H9 (cell line): ENCODE data around the gene COL23A1. TPM values are rescaled to one million over a fixed set of nuclear protein-coding genes. Genes with fewer than 3 reads are reported as not detected.

Experiments used
- DNase-seq: peaks from one replicate; pipeline ENCODE4 v3.0.0-alpha.2; 2017
- H2AFZ ChIP-seq: one replicate; pipeline ENCODE4 v1.6.1; 2013; ENCODE audit warnings: mild to moderate bottlenecking, low read length, control low read depth, moderate library complexity
- H2AK5ac ChIP-seq: 2 replicates; pipeline ENCODE4 v1.6.1; 2013; ENCODE audit warnings: low read length, control low read depth, mixed read lengths; ENCODE audit not compliant: insufficient read length
- H2BK120ac ChIP-seq: one replicate; pipeline ENCODE4 v1.6.1; 2013; ENCODE audit warnings: low read depth, mild to moderate bottlenecking, low read length, control low read depth, inconsistent platforms; ENCODE audit not compliant: poor library complexity, severe bottlenecking
- H2BK12ac ChIP-seq: 2 replicates; pipeline ENCODE4 v1.6.1; 2013; ENCODE audit warnings: low read length, control low read depth, mixed read lengths, low read depth; ENCODE audit not compliant: insufficient read length
- H2BK15ac ChIP-seq: 2 replicates; pipeline ENCODE4 v1.6.1; 2013; ENCODE audit warnings: low read depth, low read length, control low read depth
- H2BK20ac ChIP-seq: one replicate; pipeline ENCODE4 v1.6.1; 2013; ENCODE audit warnings: low read depth, mild to moderate bottlenecking, low read length, control low read depth, inconsistent platforms; ENCODE audit not compliant: poor library complexity, severe bottlenecking
- H2BK5ac ChIP-seq: 2 replicates; pipeline ENCODE4 v1.6.1; 2013; ENCODE audit warnings: low read length, control low read depth, mixed read lengths; ENCODE audit not compliant: insufficient read length
- H3K14ac ChIP-seq: 2 replicates; pipeline ENCODE4 v1.6.1; 2013; ENCODE audit warnings: low read length, control low read depth; ENCODE audit not compliant: insufficient read depth
- H3K18ac ChIP-seq: 2 replicates; pipeline ENCODE4 v1.6.1; 2013; ENCODE audit warnings: low read depth, mild to moderate bottlenecking, mixed read lengths, low read length, control low read depth; ENCODE audit not compliant: insufficient read length
- H3K23ac ChIP-seq: 2 replicates; pipeline ENCODE4 v1.6.1; 2013; ENCODE audit warnings: low read length, control low read depth, mixed read lengths, low read depth; ENCODE audit not compliant: insufficient read length
- H3K23me2 ChIP-seq: 2 replicates; pipeline ENCODE4 v1.6.1; 2013; ENCODE audit warnings: low read depth, mild to moderate bottlenecking, mixed read lengths, low read length, control low read depth; ENCODE audit not compliant: insufficient read length, poor library complexity, severe bottlenecking
- H3K27ac ChIP-seq: 2 replicates; pipeline ENCODE4 v1.5.1; 2013; ENCODE audit warnings: low read length, control low read depth, mixed read lengths, low read depth; ENCODE audit not compliant: insufficient read length
- H3K27me3 ChIP-seq: 2 replicates; pipeline ENCODE4 v1.6.1; 2013; ENCODE audit warnings: low read length, control low read depth, inconsistent platforms; ENCODE audit not compliant: insufficient read depth
- H3K4ac ChIP-seq: 2 replicates; pipeline ENCODE4 v1.6.1; 2013; ENCODE audit warnings: low read depth, mild to moderate bottlenecking, control low read depth, inconsistent platforms, low read length, moderate library complexity
- H3K4me1 ChIP-seq: 2 replicates; pipeline ENCODE4 v1.6.1; 2013; ENCODE audit warnings: low read length, control low read depth, inconsistent platforms; ENCODE audit not compliant: insufficient read depth
- H3K4me2 ChIP-seq: 2 replicates; pipeline ENCODE4 v1.6.1; 2013; ENCODE audit warnings: low read length, control low read depth, mixed read lengths; ENCODE audit not compliant: insufficient read length, insufficient read depth
- H3K56ac ChIP-seq: 2 replicates; pipeline ENCODE4 v1.6.1; 2013; ENCODE audit warnings: low read depth, mild to moderate bottlenecking, mixed read lengths, low read length, control low read depth; ENCODE audit not compliant: insufficient read length
- H3K79me1 ChIP-seq: 2 replicates; pipeline ENCODE4 v1.6.1; 2013; ENCODE audit warnings: low read depth, mild to moderate bottlenecking, moderate library complexity, low read length, control low read depth, inconsistent platforms; ENCODE audit not compliant: insufficient read depth, poor library complexity, severe bottlenecking
- H3K79me2 ChIP-seq: 2 replicates; pipeline ENCODE4 v1.6.1; 2013; ENCODE audit warnings: low read length, control low read depth, inconsistent platforms; ENCODE audit not compliant: insufficient read depth
- H3K9ac ChIP-seq: 2 replicates; pipeline ENCODE4 v1.6.1; 2013; ENCODE audit warnings: low read length, control low read depth, mixed read lengths; ENCODE audit not compliant: insufficient read length; ENCODE audit errors: extremely low read depth
- H3K9me3 ChIP-seq: one replicate; pipeline ENCODE4 v1.6.1; 2013; ENCODE audit warnings: low read depth, low read length, inconsistent platforms; ENCODE audit not compliant: control insufficient read depth
- H3T11ph ChIP-seq: one replicate; pipeline ENCODE4 v1.6.1; 2013; ENCODE audit warnings: mild to moderate bottlenecking, low read length, control low read depth, inconsistent platforms
- H4K20me1 ChIP-seq: one replicate; pipeline ENCODE4 v1.6.1; 2013; ENCODE audit not compliant: control insufficient read depth, insufficient read length, insufficient read depth
- H4K5ac ChIP-seq: 2 replicates; pipeline ENCODE4 v1.6.1; 2013; ENCODE audit warnings: low read depth, mild to moderate bottlenecking, mixed read lengths, low read length, control low read depth; ENCODE audit not compliant: insufficient read length
- H4K8ac ChIP-seq: replicated peaks from 2 replicates; pipeline ENCODE4 v1.6.1; 2013; ENCODE audit warnings: low read length, control low read depth, mixed read lengths, low read depth; ENCODE audit not compliant: insufficient read length
- H4K91ac ChIP-seq: 2 replicates; pipeline ENCODE4 v1.6.1; 2013; ENCODE audit warnings: low read depth, mild to moderate bottlenecking, moderate library complexity, mixed read lengths, low read length, control low read depth; ENCODE audit not compliant: insufficient read length
- H3K27ac Mint-ChIP-seq, 3 experiments: 2 replicates in 2 of 3; 3 replicates in 1 of 3; pipeline ENCODE4 v1.8.0; 2020 to 2021; ENCODE audit warnings: mixed read lengths in 3 of 3, mild to moderate bottlenecking in 1 of 3, moderate library complexity in 1 of 3
- H3K27me3 Mint-ChIP-seq: 2 replicates; pipeline ENCODE4 v1.8.0; 2021; ENCODE audit warnings: low read depth, mild to moderate bottlenecking, moderate library complexity, mixed read lengths
- H3K36me3 Mint-ChIP-seq, 3 experiments: 2 replicates in 2 of 3; 3 replicates in 1 of 3; pipeline ENCODE4 v1.8.0; 2020 to 2021; ENCODE audit warnings: low read depth in 3 of 3, mixed read lengths in 3 of 3; ENCODE audit not compliant: insufficient read depth in 1 of 3
- H3K4me1 Mint-ChIP-seq, 2 experiments: 2 replicates each; pipeline ENCODE4 v1.8.0; 2020; ENCODE audit warnings: mixed read lengths in 2 of 2
- H3K4me3 Mint-ChIP-seq, 2 experiments: 2 replicates in 1 of 2; 3 replicates in 1 of 2; pipeline ENCODE4 v1.8.0; 2020 to 2021; ENCODE audit warnings: mild to moderate bottlenecking in 2 of 2, mixed read lengths in 2 of 2, moderate library complexity in 1 of 2
- H3K9me3 Mint-ChIP-seq, 2 experiments: 2 replicates in 1 of 2; 3 replicates in 1 of 2; pipeline ENCODE4 v1.8.0; 2020; ENCODE audit warnings: mild to moderate bottlenecking in 2 of 2, mixed read lengths in 2 of 2, moderate library complexity in 1 of 2
- CTCF ChIP-seq: fragments of 200-600 bp; sonication (generic); conservative IDR thresholded peaks from 3 replicates; pipeline ENCODE4 v1.8.0; 2021; ENCODE audit warnings: antibody characterized with exemption, mild to moderate bottlenecking
- WGBS: extraction: QIAGEN DNeasy Blood & Tissue Kit; methylation state at CpG from one replicate; pipeline ENCODE4 v1.1.7; 2013; ENCODE audit warnings: missing lambda C conversion rate, low lambda C conversion rate, mixed read lengths; ENCODE audit not compliant: insufficient read length; ENCODE audit errors: extremely low coverage; 5-methylcytosine and 5-hydroxymethylcytosine counted together
- total RNA-seq: library from RNA; stranded (reverse); gene quantifications from 2 replicates; pipeline ENCODE4 v1.2.1, GENCODE V29; 2021

COL23A1 gene
- total RNA-seq, 1 experiment from 2014 or later: 2.6 TPM

- H3K9me3 Mint-ChIP-seq: no peaks in the 10 kb centered on the region
- no peaks in the 10 kb centered on the region for H3K36me3 Mint-ChIP-seq
- no peak for DNase-seq
- H3K27ac ChIP-seq: no peak overlapping the region
- H3K4me1 ChIP-seq: no peaks in the 10 kb centered on the region
- H3K79me1 ChIP-seq: no peaks in the 10 kb centered on the region
- no peak overlapping the region for H2BK15ac ChIP-seq
- H3K27ac Mint-ChIP-seq: no peak overlapping the region
- H3K27me3 Mint-ChIP-seq: peaks cover 12% of the 10 kb centered on the region
- H3K4me1 Mint-ChIP-seq: peaks cover 3 to 7% of the 10 kb centered on the region in 2 experiments
- H2BK5ac ChIP-seq: no peak overlapping the region
- H2BK20ac ChIP-seq: no peak overlapping the region
- H3T11ph ChIP-seq: no peak overlapping the region
- H3K14ac ChIP-seq: no peak overlapping the region
- H3K23me2 ChIP-seq: no peaks in the 10 kb centered on the region
- H4K91ac ChIP-seq: no peak overlapping the region
- no peaks in the 10 kb centered on the region; the same call in 1 of the 2 replicates for H3K79me2 ChIP-seq
- no peak overlapping the region for H2AFZ ChIP-seq
- H3K23ac ChIP-seq: no peak overlapping the region
- H3K27me3 ChIP-seq: no peaks in the 10 kb centered on the region
- no peak overlapping the region for H3K4me3 Mint-ChIP-seq
- no peak overlapping the region for H3K9ac ChIP-seq
- no peaks in the 10 kb centered on the region for H3K9me3 ChIP-seq
- no peak overlapping the region for H2BK120ac ChIP-seq
- no CpG with 5 or more reads among the region's 6 CpGs for WGBS
- no peak overlapping the region for H3K56ac ChIP-seq
- no peak overlapping the region for H3K4ac ChIP-seq
- no peak overlapping the region for H2BK12ac ChIP-seq
- H2AK5ac ChIP-seq: no peak overlapping the region
- H3K4me2 ChIP-seq: no peak overlapping the region
- H4K20me1 ChIP-seq: no peaks in the 10 kb centered on the region
- no peak overlapping the region for H3K18ac ChIP-seq
- no peak for TF ChIP-seq CTCF
- H4K8ac ChIP-seq: no peak overlapping the region
- no peak overlapping the region for H4K5ac ChIP-seq
Measured at GRCh38 chr5:178250263-178250662, 339.9 kb downstream of the COL23A1 start.
